ENCODE measurements around the gene ZMYND15. TPM values are rescaled to one million over a fixed set of nuclear protein-coding genes. Genes with fewer than 3 reads are reported as not detected.

Gene ZMYND15
- total and polyA plus RNA-seq, 2 of the 4 experiments (the other 2 are of a cell fraction) = 0.07 TPM; not detected in 1

DNA sequence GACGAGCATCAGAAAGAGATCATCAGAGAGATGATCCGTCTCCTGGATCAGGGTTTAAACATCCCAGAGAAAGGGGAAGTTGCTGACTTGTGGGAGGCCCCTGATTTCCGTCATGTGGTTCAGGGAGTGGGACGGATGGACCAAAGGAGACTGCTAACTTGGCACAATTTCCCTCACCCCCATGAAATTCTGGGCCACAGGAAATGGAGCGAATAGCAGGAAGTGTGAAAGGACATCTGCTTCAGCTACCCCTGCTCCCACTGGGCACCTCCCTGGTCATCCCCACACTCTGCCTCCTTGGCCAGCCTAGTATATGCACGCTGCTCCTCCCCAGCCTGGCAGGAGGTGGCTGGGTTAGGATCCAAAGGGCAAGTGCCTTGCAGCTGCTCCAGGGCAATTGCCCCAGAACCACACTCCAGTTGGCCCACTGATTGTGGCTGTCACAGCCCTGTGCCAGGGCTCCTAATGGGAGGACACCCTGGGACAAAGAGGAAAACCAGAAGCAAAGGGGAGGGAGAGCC, 27.9 kb upstream of the ZMYND15 start (continued):
- TF ChIP-seq POLR2A (IDR thresholded peaks at IDR 0.05; ENCODE audit: low read depth, low read length) (no peak), MAZ (IDR thresholded peaks at IDR 0.05; ENCODE audit: borderline replicate concordance, low read depth, low read length) (no peak), NFE2L2 (IDR thresholded peaks at IDR 0.05; ENCODE audit: low read depth, low read length) (no peak), BHLHE40 (IDR thresholded peaks at IDR 0.05; ENCODE audit: low read depth, low read length) (no peak), USF2 (IDR thresholded peaks at IDR 0.05; ENCODE audit: low read depth, low read length) (no peak), RCOR1 (IDR thresholded peaks at IDR 0.05; ENCODE audit: insufficient replicate concordance, low read length) (no peak)
